Liver (tissue), 9 donors: ENCODE results near the gene STAG2. TPM values are rescaled to one million over a fixed set of nuclear protein-coding genes. Genes with fewer than 3 reads are reported as not detected.
A peak's percentile ranks its signal among the peaks of the same experiment; 100 is the strongest.

ENCODE experiments used
- DNase-seq: peaks from one replicate; pipeline ENCODE4 v3.0.0-alpha.2; 2017; ENCODE audit warnings: low spot score
- H3K27ac ChIP-seq, 2 donors: one replicate each; pipeline ENCODE4 v1.7.0; 2013; ENCODE audit warnings: inconsistent platforms in 2 of 2, low read length in 2 of 2, control low read depth in 1 of 2, low read depth in 1 of 2, mild to moderate bottlenecking in 1 of 2
- H3K27me3 ChIP-seq, 4 donors: one replicate each; pipeline versions ENCODE4 v1.6.1 to v1.7.0; 2013; ENCODE audit warnings: low read length in 3 of 4, inconsistent platforms in 1 of 4, mild to moderate bottlenecking in 1 of 4, moderate library complexity in 1 of 4; ENCODE audit not compliant: control insufficient read depth in 4 of 4, insufficient read depth in 4 of 4
- H3K36me3 ChIP-seq, 4 donors: one replicate each; pipeline versions ENCODE4 v1.6.1 to v1.7.0; 2013; ENCODE audit warnings: low read length in 3 of 4, mild to moderate bottlenecking in 3 of 4, low read depth in 1 of 4, moderate library complexity in 1 of 4; ENCODE audit not compliant: control insufficient read depth in 4 of 4, insufficient read depth in 3 of 4
- H3K4me1 ChIP-seq, 4 donors: one replicate each; pipeline versions ENCODE4 v1.6.1 to v1.7.0; 2013; ENCODE audit warnings: low read length in 3 of 4, mild to moderate bottlenecking in 3 of 4, moderate library complexity in 1 of 4; ENCODE audit not compliant: control insufficient read depth in 4 of 4, insufficient read depth in 4 of 4
- H3K4me3 ChIP-seq, 3 donors: one replicate each; pipeline versions ENCODE4 v1.6.1 to v1.7.0; 2013; ENCODE audit warnings: low read length in 3 of 3, control low read depth in 1 of 3, low read depth in 1 of 3, mild to moderate bottlenecking in 1 of 3
- H3K9ac ChIP-seq, 2 donors: one replicate each; pipeline ENCODE4 v1.7.0; 2013; ENCODE audit warnings: low read length in 2 of 2, mild to moderate bottlenecking in 2 of 2, moderate library complexity in 2 of 2, control low read depth in 1 of 2, low read depth in 1 of 2
- H3K9me3 ChIP-seq, 4 donors: one replicate each; pipeline versions ENCODE4 v1.6.1 to v1.7.0; 2013; ENCODE audit warnings: low read length in 3 of 4; ENCODE audit not compliant: control insufficient read depth in 4 of 4
- CTCF ChIP-seq: fragments of 150-350 bp; IDR thresholded peaks from 2 replicates; pipeline ENCODE4 v1.5.1; 2017; ENCODE audit warnings: improper control_type of control experiment, low read depth, low read length; ENCODE audit not compliant: missing input control
- EGR1 ChIP-seq, 2 donors: IDR thresholded peaks; 2 replicates each; pipeline ENCODE4 v1.6.1; 2016 to 2018; ENCODE audit warnings: antibody characterized with exemption in 2 of 2, low read depth in 2 of 2
- FOXA1 ChIP-seq: IDR thresholded peaks from 2 replicates; pipeline ENCODE4 v1.6.1; 2016; ENCODE audit warnings: antibody characterized with exemption
- FOXA2 ChIP-seq: IDR thresholded peaks from 2 replicates; pipeline ENCODE4 v1.6.1; 2016; ENCODE audit warnings: antibody characterized with exemption
- GABPA ChIP-seq, 2 donors: IDR thresholded peaks in 1 of 2; conservative IDR thresholded peaks in 1 of 2; 2 replicates each; pipeline ENCODE4 v1.6.1; 2016; ENCODE audit warnings: antibody characterized with exemption in 2 of 2, mild to moderate bottlenecking in 1 of 2, moderate library complexity in 1 of 2
- HNF4A ChIP-seq, 2 donors: conservative IDR thresholded peaks; 2 replicates each; pipeline ENCODE4 v1.6.1; 2016; ENCODE audit warnings: antibody characterized with exemption in 2 of 2, mild to moderate bottlenecking in 2 of 2
- HNF4G ChIP-seq: IDR thresholded peaks from 2 replicates; pipeline ENCODE4 v1.6.1; 2016; ENCODE audit warnings: antibody characterized with exemption
- JUND ChIP-seq, 2 donors: IDR thresholded peaks; 2 replicates each; pipeline ENCODE4 v1.6.1; 2016; ENCODE audit warnings: antibody characterized with exemption in 2 of 2
- MAX ChIP-seq: IDR thresholded peaks from 2 replicates; pipeline ENCODE4 v1.6.1; 2016; ENCODE audit warnings: antibody characterized with exemption
- NR2F2 ChIP-seq: IDR thresholded peaks from 2 replicates; pipeline ENCODE4 v1.6.1; 2016; ENCODE audit warnings: antibody characterized with exemption
- RAD21 ChIP-seq, 2 donors: IDR thresholded peaks; 2 replicates each; pipeline ENCODE4 v1.6.1; 2016; ENCODE audit warnings: antibody characterized with exemption in 2 of 2, mild to moderate bottlenecking in 2 of 2
- RXRA ChIP-seq, 2 donors: IDR thresholded peaks; 2 replicates each; pipeline ENCODE4 v1.6.1; 2017 to 2018; ENCODE audit warnings: antibody characterized with exemption in 2 of 2, mild to moderate bottlenecking in 1 of 2
- SP1 ChIP-seq: IDR thresholded peaks from 2 replicates; pipeline ENCODE4 v1.6.1; 2018; ENCODE audit warnings: antibody characterized with exemption, mild to moderate bottlenecking
- TAF1 ChIP-seq: conservative IDR thresholded peaks from 2 replicates; pipeline ENCODE4 v1.6.1; 2016; ENCODE audit warnings: antibody characterized with exemption, mild to moderate bottlenecking
- YY1 ChIP-seq: IDR thresholded peaks from 2 replicates; pipeline ENCODE4 v1.6.1; 2016; ENCODE audit warnings: antibody characterized with exemption, mild to moderate bottlenecking
- ZBTB33 ChIP-seq: IDR thresholded peaks from 2 replicates; pipeline ENCODE4 v1.6.1; 2016; ENCODE audit warnings: antibody characterized with exemption
- WGBS: extraction: QIAGEN DNeasy Blood & Tissue Kit; methylation state at CpG from one replicate; pipeline ENCODE4 v1.1.7; 2013; 5-methylcytosine and 5-hydroxymethylcytosine counted together
- polyA plus RNA-seq, 2 donors: library from polyadenylated mRNA; stranded (reverse) in 1 of 2; unstranded in 1 of 2; fragments of 200-250 nt in 1 of 2; fragments of >200 nt in 1 of 2; fragmentation: Nextera tagmentation in 1 of 2; extraction: Ambion mirVana in 1 of 2; gene quantifications; one replicate each; pipeline versions ENCODE4 v1.2.1 to v1.2.3, GENCODE V29; 2013 to 2015
- total RNA-seq, 2 donors: library from RNA; depleted of rRNA; stranded (reverse); fragments of >200 nt; gene quantifications; one replicate each; pipeline ENCODE4 v1.2.3, GENCODE V29; 2014
- TF ChIP-seq, protein P1 (sequence below): IDR thresholded peaks from 2 replicates; pipeline ENCODE4 v1.6.1; 2016; ENCODE audit warnings: antibody characterized with exemption
- TF ChIP-seq, protein P2 (sequence below): IDR thresholded peaks from 2 replicates; pipeline ENCODE4 v1.6.1; 2016; ENCODE audit warnings: antibody characterized with exemption, mild to moderate bottlenecking
- donor health status: healthy.
- donor health status: healthy.
- donor health status: healthy.
- donor health status: healthy.
- donor health status: healthy.

STAG2 gene
- total and polyA plus RNA-seq, 4 donors: 9.7 to 71.0 (median 23.9) TPM

DNA sequence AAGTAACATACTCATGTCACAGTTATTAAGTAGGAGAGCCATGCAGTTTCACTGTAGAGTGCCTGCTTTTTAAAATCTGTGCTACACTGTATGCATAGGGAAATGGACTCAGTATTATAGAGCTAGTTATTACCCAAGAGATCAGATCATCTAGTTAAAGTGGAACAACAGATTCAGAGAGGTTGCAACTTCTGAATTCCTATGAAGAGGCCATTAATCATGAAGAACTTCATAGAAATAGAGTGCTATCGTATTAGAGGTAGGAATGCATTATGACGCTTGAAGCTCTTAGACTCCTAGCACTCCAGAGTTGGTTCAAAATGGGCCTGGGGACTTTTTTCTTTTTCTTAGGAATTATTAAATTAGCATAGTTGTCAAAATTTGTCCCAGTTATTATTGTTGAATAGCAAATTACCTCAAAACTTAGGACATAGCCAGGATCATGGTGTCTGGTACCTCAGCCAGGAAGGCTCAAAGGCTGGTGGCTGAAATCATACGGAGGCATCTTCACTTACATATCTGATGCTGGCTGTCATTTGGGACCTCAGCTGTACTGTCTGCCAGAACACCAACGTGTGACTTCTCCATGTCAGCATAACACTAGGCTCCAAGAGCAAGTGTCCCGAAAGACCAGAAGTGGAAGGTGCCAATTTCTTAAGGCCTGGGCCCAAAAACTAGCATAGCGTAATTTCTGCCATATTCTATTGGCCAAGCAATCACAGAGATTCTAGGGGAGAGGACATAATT is 125.7 kb downstream of the STAG2 start:
- Histone ChIP-seq H3K27ac (peak overlapping the region in 1 of 2 donors; percentile 10), H3K4me3 (no peak overlapping the region), H3K9me3 (no peaks in the 10 kb centered on the region), H3K4me1 (peaks cover 0 to 4% (median 2%) of the 10 kb centered on the region in 4 donors), H3K27me3 (no peaks in the 10 kb centered on the region), H3K9ac (no peak overlapping the region), H3K36me3 (peaks cover 2 to 12% (median 9%) of the 10 kb centered on the region in 4 donors)
- TF ChIP-seq YY1 (no peak), SP1 (no peak), MAX (no peak), JUND (IDR thresholded peaks at IDR 0.05) (no peak), HNF4A (conservative IDR thresholded peaks at IDR 0.05) (no peak), ZBTB33 (no peak), EGR1 (IDR thresholded peaks at IDR 0.05; ENCODE audit: low read depth in 2 of 2) (no peak), FOXA1 (no peak)
- TF ChIP-seq, protein P1, sequence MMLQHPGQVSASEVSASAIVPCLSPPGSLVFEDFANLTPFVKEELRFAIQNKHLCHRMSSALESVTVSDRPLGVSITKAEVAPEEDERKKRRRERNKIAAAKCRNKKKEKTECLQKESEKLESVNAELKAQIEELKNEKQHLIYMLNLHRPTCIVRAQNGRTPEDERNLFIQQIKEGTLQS: no peak
- 91% methylated on average over 6 of the region's 6 CpGs for WGBS
- no peak for DNase-seq

DNA sequence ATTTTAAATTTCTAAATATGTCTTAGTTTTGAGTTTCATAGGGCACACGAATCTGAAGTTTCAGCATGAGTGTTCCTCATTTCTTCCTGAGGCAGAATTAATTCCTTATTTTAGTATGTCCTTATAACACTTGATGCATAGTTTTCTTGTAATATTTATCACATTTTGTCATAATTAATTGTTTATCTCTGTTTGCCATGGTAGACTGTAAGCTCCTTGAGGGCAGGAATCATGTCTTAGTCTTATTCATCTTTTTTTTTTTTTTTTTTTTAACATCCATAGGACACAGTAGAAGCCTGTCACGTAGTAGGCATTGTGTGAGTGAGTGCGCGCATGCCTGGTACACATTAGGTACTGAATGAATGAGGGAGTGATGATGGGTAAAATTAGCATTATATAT is 131.7 kb downstream of the STAG2 start:
- TF ChIP-seq TAF1 (no peak), JUND (IDR thresholded peaks at IDR 0.05) (no peak), EGR1 (IDR thresholded peaks at IDR 0.05; ENCODE audit: low read depth in 2 of 2) (no peak), HNF4G (no peak), MAX (no peak), RXRA (IDR thresholded peaks at IDR 0.05) (no peak), GABPA (IDR thresholded peaks at IDR 0.05 in 1 of 2, conservative IDR thresholded peaks at IDR 0.05 in 1 of 2) (no peak), SP1 (no peak), CTCF (no peak), FOXA2 (no peak), ZBTB33 (no peak), HNF4A (conservative IDR thresholded peaks at IDR 0.05) (no peak), FOXA1 (no peak), NR2F2 (no peak), YY1 (no peak), RAD21 (IDR thresholded peaks at IDR 0.05) (no peak)
- TF ChIP-seq, protein P2, sequence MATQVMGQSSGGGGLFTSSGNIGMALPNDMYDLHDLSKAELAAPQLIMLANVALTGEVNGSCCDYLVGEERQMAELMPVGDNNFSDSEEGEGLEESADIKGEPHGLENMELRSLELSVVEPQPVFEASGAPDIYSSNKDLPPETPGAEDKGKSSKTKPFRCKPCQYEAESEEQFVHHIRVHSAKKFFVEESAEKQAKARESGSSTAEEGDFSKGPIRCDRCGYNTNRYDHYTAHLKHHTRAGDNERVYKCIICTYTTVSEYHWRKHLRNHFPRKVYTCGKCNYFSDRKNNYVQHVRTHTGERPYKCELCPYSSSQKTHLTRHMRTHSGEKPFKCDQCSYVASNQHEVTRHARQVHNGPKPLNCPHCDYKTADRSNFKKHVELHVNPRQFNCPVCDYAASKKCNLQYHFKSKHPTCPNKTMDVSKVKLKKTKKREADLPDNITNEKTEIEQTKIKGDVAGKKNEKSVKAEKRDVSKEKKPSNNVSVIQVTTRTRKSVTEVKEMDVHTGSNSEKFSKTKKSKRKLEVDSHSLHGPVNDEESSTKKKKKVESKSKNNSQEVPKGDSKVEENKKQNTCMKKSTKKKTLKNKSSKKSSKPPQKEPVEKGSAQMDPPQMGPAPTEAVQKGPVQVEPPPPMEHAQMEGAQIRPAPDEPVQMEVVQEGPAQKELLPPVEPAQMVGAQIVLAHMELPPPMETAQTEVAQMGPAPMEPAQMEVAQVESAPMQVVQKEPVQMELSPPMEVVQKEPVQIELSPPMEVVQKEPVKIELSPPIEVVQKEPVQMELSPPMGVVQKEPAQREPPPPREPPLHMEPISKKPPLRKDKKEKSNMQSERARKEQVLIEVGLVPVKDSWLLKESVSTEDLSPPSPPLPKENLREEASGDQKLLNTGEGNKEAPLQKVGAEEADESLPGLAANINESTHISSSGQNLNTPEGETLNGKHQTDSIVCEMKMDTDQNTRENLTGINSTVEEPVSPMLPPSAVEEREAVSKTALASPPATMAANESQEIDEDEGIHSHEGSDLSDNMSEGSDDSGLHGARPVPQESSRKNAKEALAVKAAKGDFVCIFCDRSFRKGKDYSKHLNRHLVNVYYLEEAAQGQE: no peak
- TF ChIP-seq, protein P1: no peak
- peaks cover 1 to 17% (median 10%) of the 10 kb centered on the region in 4 donors for H3K36me3 ChIP-seq
- WGBS: 95% methylated on average over 4 of the region's 4 CpGs

More for the DNA sequence above, 131.7 kb downstream of the STAG2 start:
- no peak for DNase-seq
- H3K27me3 ChIP-seq: no peaks in the 10 kb centered on the region
- no peaks in the 10 kb centered on the region for H3K9me3 ChIP-seq
- no peak overlapping the region for H3K9ac ChIP-seq
- no peak overlapping the region for H3K4me3 ChIP-seq
- H3K27ac ChIP-seq: no peak overlapping the region
- H3K4me1 ChIP-seq: peaks cover 0 to 1% (median 0%) of the 10 kb centered on the region in 4 donors
